Stimulated activated memory B cell treated with anti-CD40 and anti-IgM and Interleukin-4, amounts not matched to agents 10 μg/mL and 1 μg/mL and 100 μg/mL, for 72 hours (primary cell): ENCODE data around the gene C1orf159.
"Not testable (repeated sequence)": the region's sequence is repeated elsewhere in the genome, so short reads cannot be mapped to it uniquely, and the experiment has no call there.

Source experiments
- ATAC-seq: fragments of 150-1000 bp; cut with Tn5 transposase; 2 replicates; pipeline ENCODE4 v1.10.0; 2021
- H3K27ac Mint-ChIP-seq: one replicate; pipeline ENCODE4 v1.8.0; 2022; ENCODE audit warnings: mild to moderate bottlenecking, mixed read lengths
- H3K27me3 Mint-ChIP-seq: one replicate; pipeline ENCODE4 v1.8.0; 2022; ENCODE audit warnings: mixed read lengths
- H3K36me3 Mint-ChIP-seq: one replicate; pipeline ENCODE4 v1.8.0; 2022; ENCODE audit warnings: mixed read lengths
- H3K4me1 Mint-ChIP-seq: one replicate; pipeline ENCODE4 v1.8.0; 2022; ENCODE audit warnings: mixed read lengths
- H3K4me3 Mint-ChIP-seq: one replicate; pipeline ENCODE4 v1.8.0; 2022; ENCODE audit warnings: mild to moderate bottlenecking, moderate library complexity, mixed read lengths
- H3K9me3 Mint-ChIP-seq: one replicate; pipeline ENCODE4 v1.8.0; 2022; ENCODE audit warnings: mixed read lengths

C1orf159 gene

GRCh38 chr1:1104152-1104551 lies 11.7 kb downstream of the C1orf159 start:
- not testable (repeated sequence) for H3K4me3 Mint-ChIP-seq, H3K27me3 Mint-ChIP-seq, H3K9me3 Mint-ChIP-seq, ATAC-seq, H3K27ac Mint-ChIP-seq
- Mint-ChIP-seq H3K4me1 (peaks cover 12% of the 10 kb centered on the region), H3K36me3 (peaks cover 22% of the 10 kb centered on the region)

DNA sequence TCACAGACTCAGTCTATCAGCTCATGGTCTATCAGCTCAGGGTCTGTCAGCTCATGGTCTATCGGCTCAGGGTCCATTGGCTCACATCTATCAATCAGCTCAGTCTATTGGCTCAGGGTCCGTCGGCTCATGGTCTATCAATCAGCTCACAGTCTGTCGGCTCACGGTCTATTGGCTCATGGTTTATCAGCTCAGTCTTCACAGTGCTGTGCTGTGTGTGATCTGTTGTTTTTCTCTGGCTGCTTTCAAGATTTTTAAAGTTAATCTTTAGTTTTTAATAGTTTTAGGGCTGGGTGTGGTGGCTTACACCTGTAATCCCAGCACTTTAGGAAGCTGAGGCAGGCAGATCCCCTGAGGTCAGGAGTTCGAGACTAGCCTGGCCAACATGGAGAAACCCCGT lies 14.4 kb downstream of the C1orf159 start:
- Mint-ChIP-seq H3K27ac (no peak overlapping the region), H3K36me3 (peaks cover 25% of the 10 kb centered on the region), H3K9me3 (peaks cover 10% of the 10 kb centered on the region), H3K4me1 (peaks cover 18% of the 10 kb centered on the region), H3K4me3 (no peak overlapping the region), H3K27me3 (no peaks in the 10 kb centered on the region)
- ATAC-seq = no peak

- peaks cover 10% of the 10 kb centered on the region for H3K9me3 Mint-ChIP-seq
- no peak overlapping the region for H3K4me3 Mint-ChIP-seq
- ATAC-seq = no peak
- no peak overlapping the region for H3K27ac Mint-ChIP-seq
- H3K36me3 Mint-ChIP-seq = peaks cover 25% of the 10 kb centered on the region
- H3K27me3 Mint-ChIP-seq = no peaks in the 10 kb centered on the region
- peaks cover 18% of the 10 kb centered on the region for H3K4me1 Mint-ChIP-seq
Observed at GRCh38 chr1:1100296-1100695, 15.6 kb downstream of the C1orf159 start.

DNA sequence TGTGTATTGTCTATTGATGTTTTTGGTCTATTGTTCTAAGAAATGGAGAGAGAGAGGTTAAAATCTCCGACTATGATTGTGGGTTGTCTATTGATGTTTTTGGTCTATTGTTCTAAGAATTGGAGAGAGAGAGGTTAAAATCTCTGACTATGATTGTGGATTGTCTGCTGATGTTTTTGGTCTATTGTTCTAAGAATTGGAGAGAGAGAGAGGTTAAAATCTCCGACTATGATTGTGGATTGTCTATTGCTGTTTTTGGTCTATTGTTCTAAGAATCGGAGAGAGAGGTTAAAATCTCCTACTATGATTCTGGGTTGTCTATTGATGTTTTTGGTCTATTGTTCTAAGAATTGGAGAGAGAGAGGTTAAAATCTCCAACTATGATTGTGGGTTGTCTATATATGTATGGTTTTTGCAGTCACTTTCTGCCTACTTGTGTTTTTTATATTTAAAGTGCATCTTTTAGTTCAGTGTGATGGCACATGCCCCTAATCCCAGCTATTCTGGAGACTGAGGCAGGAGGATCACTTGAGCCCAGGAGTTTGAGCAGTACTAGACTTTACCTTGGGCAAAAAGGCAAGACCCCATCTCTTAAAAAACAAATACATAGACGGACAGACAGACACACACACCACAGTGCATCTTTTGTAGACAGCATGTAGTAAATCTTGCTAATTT lies 16.2 kb downstream of the C1orf159 start:
- H3K27ac Mint-ChIP-seq = no peak overlapping the region
- H3K36me3 Mint-ChIP-seq = peaks cover 25% of the 10 kb centered on the region
- H3K9me3 Mint-ChIP-seq = peaks cover 10% of the 10 kb centered on the region
- H3K27me3 Mint-ChIP-seq = no peaks in the 10 kb centered on the region
- no peak overlapping the region for H3K4me3 Mint-ChIP-seq
- H3K4me1 Mint-ChIP-seq = peaks cover 18% of the 10 kb centered on the region
- ATAC-seq = no peak

DNA sequence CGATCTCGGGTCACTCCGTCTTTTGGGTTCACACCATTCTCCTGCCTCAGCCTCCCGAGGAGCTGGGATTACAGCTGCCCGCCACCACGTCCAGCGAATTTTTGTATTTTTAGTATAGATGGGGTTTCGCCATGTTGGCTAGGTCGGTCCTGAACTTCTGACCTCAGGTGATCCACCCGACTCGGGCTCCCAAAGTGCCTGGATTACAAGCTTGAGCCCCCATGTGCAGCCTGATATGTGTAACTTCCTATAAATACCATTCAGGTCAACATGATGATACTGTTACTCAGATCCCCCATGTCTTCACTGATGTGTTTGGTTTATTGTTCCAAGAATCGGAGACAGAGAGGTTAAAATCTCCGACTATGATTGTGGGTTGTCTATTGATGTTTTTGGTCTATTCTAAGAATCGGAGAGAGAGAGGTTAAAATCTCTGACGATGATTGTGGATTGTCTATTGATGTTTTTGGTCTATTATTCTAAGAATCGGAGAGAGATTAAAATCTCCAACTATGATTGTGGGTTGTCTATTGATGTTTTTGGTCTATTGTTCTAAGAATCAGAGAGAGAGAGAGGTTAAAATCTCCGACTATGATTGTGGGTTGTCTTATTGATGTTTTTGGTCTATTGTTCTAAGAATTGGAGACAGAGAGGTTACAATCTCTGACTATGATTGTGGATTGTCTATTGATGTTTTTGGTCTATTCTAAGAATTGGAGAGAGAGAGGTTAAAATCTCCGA lies 17.0 kb downstream of the C1orf159 start:
- H3K27ac Mint-ChIP-seq = no peak overlapping the region
- peaks cover 10% of the 10 kb centered on the region for H3K9me3 Mint-ChIP-seq
- peaks cover 16% of the 10 kb centered on the region for H3K4me1 Mint-ChIP-seq
- H3K27me3 Mint-ChIP-seq = no peaks in the 10 kb centered on the region
- peaks cover 25% of the 10 kb centered on the region for H3K36me3 Mint-ChIP-seq
- no peak overlapping the region for H3K4me3 Mint-ChIP-seq
- ATAC-seq = no peak

- ATAC-seq, H3K4me3 Mint-ChIP-seq, H3K9me3 Mint-ChIP-seq, H3K27ac Mint-ChIP-seq, H3K27me3 Mint-ChIP-seq: not testable (repeated sequence)
- peaks cover 32% of the 10 kb centered on the region for H3K4me1 Mint-ChIP-seq
- H3K36me3 Mint-ChIP-seq = peaks cover 17% of the 10 kb centered on the region
Observed at GRCh38 chr1:1096136-1096535, 19.8 kb downstream of the C1orf159 start.

- ATAC-seq = no peak
- Mint-ChIP-seq H3K4me3 (no peak overlapping the region), H3K27ac (no peak overlapping the region), H3K9me3 (peaks cover 7% of the 10 kb centered on the region), H3K4me1 (peaks cover 33% of the 10 kb centered on the region), H3K27me3 (no peaks in the 10 kb centered on the region), H3K36me3 (peaks cover 10% of the 10 kb centered on the region)
Observed at GRCh38 chr1:1094981-1095380, 20.9 kb downstream of the C1orf159 start.

DNA sequence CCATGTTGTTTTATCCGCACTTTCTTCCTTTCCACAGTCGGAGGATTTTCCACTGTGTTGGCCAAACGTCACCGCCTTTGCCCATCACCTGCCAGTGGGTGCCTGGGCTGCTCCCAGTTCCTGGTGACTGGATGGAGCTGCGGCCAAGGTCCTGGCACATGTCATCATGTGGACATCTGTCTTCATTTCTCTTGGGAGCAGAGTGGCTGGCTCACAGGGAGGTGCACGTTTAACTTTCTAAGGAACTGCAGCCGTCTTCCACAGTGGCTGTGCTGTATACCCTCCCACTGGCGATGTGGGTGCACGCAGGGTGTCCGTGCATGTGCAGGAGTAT lies 22.3 kb downstream of the C1orf159 start:
- H3K27me3 Mint-ChIP-seq = no peaks in the 10 kb centered on the region
- H3K36me3 Mint-ChIP-seq = peaks cover 7% of the 10 kb centered on the region
- ATAC-seq = no peak
- H3K27ac Mint-ChIP-seq = peak overlapping the region; percentile 50
- H3K4me1 Mint-ChIP-seq = peaks cover 33% of the 10 kb centered on the region
- no peak overlapping the region for H3K4me3 Mint-ChIP-seq
- no peaks in the 10 kb centered on the region for H3K9me3 Mint-ChIP-seq

DNA sequence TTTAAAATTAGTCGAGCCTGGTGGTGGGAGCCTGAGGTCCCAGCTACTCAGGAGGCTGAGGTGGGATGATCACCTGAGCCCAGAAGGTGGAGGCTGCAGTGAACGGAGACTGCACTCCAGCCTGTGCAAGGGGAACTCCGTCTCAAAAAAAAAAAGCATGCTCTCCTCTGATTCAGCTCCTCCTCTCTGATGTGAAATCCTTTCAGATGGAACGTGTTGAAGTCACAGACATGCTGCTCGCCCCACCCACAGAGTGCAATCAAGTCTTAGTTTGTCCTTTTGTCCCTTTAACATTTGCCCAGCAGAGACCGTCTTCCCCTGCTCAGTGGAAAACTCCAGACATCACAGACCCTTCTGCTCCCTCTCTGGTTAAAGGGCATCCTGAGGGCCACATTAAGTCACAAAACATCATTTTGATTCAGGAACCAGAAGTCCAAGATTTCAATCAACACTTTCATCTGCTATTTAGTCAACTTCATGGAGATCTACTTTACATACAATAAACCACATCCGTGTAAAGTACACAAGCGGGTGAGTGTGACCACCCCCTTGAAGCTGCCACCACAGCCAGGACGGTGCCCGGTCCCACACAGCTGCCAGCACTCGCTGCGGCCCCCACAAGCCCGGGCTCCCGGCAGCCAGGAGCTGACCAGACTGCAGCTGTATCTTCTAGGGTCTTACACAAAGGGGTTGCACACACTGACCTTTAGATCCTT lies 22.8 kb downstream of the C1orf159 start:
- H3K27ac Mint-ChIP-seq = peak overlapping the region; percentile 50
- H3K4me1 Mint-ChIP-seq = peaks cover 33% of the 10 kb centered on the region
- H3K27me3 Mint-ChIP-seq = no peaks in the 10 kb centered on the region
- H3K9me3 Mint-ChIP-seq = no peaks in the 10 kb centered on the region
- peak overlapping the region; percentile 4 for H3K4me3 Mint-ChIP-seq
- peak; percentile 80 for ATAC-seq
- peaks cover 11% of the 10 kb centered on the region for H3K36me3 Mint-ChIP-seq

DNA sequence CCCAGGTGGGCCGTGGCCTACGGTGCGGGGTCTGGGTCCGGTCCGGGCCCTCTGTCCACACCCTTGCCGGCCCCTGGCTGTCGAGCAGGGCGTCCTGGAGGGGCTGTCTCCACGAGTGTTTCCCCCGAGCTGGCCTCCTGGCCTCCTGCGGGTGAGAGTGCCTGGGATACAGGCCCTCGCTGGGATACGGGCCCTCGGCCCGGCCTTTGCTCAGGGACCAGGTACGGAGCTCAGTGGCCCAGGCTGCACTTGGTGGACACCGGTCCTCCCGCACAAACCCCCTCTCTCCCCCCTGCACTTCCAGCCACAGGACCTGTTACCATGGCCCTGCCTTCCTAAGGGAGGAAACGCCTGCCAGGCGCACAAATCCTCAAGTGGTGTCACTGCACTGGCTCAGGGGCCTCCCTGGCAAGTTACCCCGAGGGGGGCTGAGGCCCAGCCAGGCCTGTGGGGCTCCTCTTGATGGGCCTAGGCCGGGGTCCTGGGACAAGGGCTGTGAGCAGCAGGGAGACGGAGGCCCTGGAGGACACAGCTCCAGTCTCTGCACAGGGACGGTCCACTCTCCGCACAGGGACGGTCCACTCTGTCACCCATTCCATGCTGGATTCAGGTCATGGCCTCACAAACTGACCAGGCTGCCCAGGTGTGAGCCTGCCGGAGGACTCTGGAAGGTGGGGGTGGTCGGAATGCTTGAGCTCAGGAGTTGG lies 23.6 kb downstream of the C1orf159 start:
- H3K36me3 Mint-ChIP-seq = peaks cover 11% of the 10 kb centered on the region
- no peak for ATAC-seq
- no peaks in the 10 kb centered on the region for H3K9me3 Mint-ChIP-seq
- H3K27ac Mint-ChIP-seq = peak overlapping the region; percentile 50
- H3K27me3 Mint-ChIP-seq = no peaks in the 10 kb centered on the region
- H3K4me3 Mint-ChIP-seq = no peak overlapping the region
- peaks cover 27% of the 10 kb centered on the region for H3K4me1 Mint-ChIP-seq

DNA sequence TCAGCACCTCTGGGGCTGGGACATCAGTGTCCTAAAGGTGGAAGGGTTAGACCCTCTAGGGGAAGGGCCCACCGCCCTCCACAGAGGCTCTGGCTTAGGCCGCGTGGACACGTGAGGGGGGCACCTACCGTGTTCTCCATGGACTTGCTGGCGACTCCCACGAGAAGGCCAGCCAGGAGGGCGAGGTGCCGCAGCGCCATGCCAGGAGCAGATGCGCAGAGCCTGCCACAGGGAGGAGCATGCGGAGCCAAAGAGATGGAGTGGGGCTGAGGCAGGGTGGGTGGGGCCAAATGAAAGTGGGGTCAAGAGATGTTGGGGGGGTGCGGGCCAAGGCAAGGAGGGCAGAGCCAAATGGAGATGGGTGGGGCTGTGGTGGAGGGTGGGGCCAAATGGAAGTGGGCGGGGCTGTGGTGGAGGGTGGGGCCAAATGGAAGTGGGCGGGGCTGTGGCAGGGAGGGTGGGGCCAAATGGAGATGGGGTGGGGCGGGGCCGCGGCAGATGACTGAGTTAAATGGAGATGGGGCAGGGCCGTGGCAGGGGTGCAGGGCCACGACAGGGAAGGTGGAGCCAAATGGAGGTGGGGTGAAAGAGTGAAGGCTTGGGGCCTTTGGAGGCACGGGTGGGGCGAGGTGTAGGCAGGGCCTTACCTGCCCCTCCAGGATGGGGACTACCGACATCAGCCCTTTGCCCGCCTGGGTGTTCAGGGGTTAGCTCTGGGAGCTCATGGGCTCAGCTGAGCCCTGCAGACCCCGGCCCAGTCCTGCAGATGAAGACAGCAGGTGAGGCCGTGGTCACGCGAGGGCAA lies 24.3 kb downstream of the C1orf159 start:
- no peaks in the 10 kb centered on the region for H3K27me3 Mint-ChIP-seq
- no peak overlapping the region for H3K27ac Mint-ChIP-seq
- no peaks in the 10 kb centered on the region for H3K9me3 Mint-ChIP-seq
- H3K36me3 Mint-ChIP-seq = peaks cover 17% of the 10 kb centered on the region
- no peak overlapping the region for H3K4me3 Mint-ChIP-seq
- H3K4me1 Mint-ChIP-seq = peaks cover 27% of the 10 kb centered on the region
- ATAC-seq = no peak

DNA sequence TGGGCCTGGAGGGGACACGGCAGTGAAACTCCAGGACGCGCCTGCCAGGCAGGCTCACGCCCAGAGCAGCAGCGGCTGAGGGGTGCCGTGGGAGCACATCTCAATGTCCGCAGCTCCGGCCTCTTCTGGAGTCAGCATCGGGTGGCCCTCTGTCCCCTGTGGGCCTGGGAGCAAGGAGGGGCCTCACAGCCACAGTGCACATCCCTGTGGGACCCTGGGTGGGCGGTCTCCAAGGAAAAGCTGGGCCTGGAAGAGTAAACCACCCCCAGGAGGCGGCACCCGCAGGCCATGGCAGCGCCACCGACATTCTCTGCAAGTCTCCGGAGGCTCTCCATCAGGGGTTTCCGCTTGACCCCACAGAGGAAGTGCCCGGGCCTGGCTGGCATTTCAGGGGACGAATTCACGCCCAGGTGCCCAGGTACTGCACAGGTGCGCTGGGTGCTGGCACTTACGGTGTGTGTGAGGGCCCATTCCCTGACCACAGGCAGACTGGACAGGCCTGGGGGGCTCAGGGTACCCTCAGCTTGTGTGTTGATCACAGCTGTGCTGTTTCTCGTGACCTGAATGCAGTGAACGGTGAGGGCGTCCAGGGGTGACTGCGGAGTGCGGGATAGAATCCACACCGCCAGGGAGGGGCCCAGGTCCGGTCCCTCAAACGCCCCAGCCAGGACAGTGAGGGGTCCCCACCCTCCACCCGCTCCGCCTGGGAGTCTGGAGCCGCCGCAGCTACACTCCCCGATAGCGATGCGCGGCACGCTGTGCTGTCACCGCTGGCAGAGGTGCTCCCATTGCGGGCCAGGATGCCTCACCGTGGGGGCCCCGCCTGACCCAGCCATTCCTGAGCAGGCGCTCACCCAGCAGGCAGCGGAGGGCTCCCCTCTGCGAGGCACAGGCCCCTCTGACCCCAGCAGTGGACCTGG lies 25.2 kb downstream of the C1orf159 start:
- no peak for ATAC-seq
- Mint-ChIP-seq H3K27ac (no peak overlapping the region), H3K9me3 (no peaks in the 10 kb centered on the region), H3K27me3 (no peaks in the 10 kb centered on the region), H3K4me1 (peaks cover 27% of the 10 kb centered on the region), H3K36me3 (peaks cover 19% of the 10 kb centered on the region), H3K4me3 (no peak overlapping the region)

- Mint-ChIP-seq H3K36me3 (peaks cover 19% of the 10 kb centered on the region), H3K27me3 (no peaks in the 10 kb centered on the region), H3K27ac (no peak overlapping the region), H3K9me3 (no peaks in the 10 kb centered on the region), H3K4me1 (peaks cover 27% of the 10 kb centered on the region), H3K4me3 (no peak overlapping the region)
- no peak for ATAC-seq
Observed at GRCh38 chr1:1089731-1090423, 26.0 kb downstream of the C1orf159 start.
